ENCODE measurements around the gene PYROXD2.

The PYROXD2 gene

GRCh38 chr10:98419469-98420261, 4.7 kb upstream of the PYROXD2 start:
- no peak for TF ChIP-seq CTCF (IDR thresholded peaks at IDR 0.05; ENCODE audit: insufficient read depth, missing control alignments)
- DNase-seq (ENCODE audit: insufficient read length, low spot score) (no peak), FAIRE-seq (no peak)

- FAIRE-seq (no peak), DNase-seq (ENCODE audit: insufficient read length, low spot score) (no peak)
- no peak for TF ChIP-seq CTCF (IDR thresholded peaks at IDR 0.05; ENCODE audit: insufficient read depth, missing control alignments)
Measured at GRCh38 chr10:98418665-98419468, 3.9 kb upstream of the PYROXD2 start.

- TF ChIP-seq CTCF (IDR thresholded peaks at IDR 0.05; ENCODE audit: insufficient read depth, missing control alignments), result no peak
- FAIRE-seq (no peak), DNase-seq (ENCODE audit: insufficient read length, low spot score) (no peak)
Measured at GRCh38 chr10:98417973-98418664, 3.1 kb upstream of the PYROXD2 start.

- DNase-seq (ENCODE audit: insufficient read length, low spot score) (no peak), FAIRE-seq (no peak)
Measured at GRCh38 chr10:98417481-98417959, 2.5 kb upstream of the PYROXD2 start.

GRCh38 chr10:98416606-98417388, 1.8 kb upstream of the PYROXD2 start:
- no peak for DNase-seq (ENCODE audit: insufficient read length, low spot score)
- FAIRE-seq, result no peak
- TF ChIP-seq CTCF (IDR thresholded peaks at IDR 0.05; ENCODE audit: insufficient read depth, missing control alignments), result no peak

More at GRCh38 chr10:98417481-98417959, 2.5 kb upstream of the PYROXD2 start:
- TF ChIP-seq CTCF (IDR thresholded peaks at IDR 0.05; ENCODE audit: insufficient read depth, missing control alignments), result no peak

GRCh38 chr10:98415731-98416119, 743 bp upstream of the PYROXD2 start:
- TF ChIP-seq CTCF (IDR thresholded peaks at IDR 0.05; ENCODE audit: insufficient read depth, missing control alignments), result no peak
- FAIRE-seq, result no peak
- DNase-seq (ENCODE audit: insufficient read length, low spot score), result no peak
